A549 (cell line): ENCODE data around the gene KCNQ5. TPM values are rescaled to one million over a fixed set of nuclear protein-coding genes. Genes with fewer than 3 reads are reported as not detected.

ENCODE experiments used
- ATAC-seq, 2 experiments: fragments of 200-7000 bp in 1 of 2; fragments of >200 bp in 1 of 2; cut with Nextera tagmentation in 1 of 2; cut with Tn5 transposase in 1 of 2; 3 replicates each; pipeline versions ENCODE4 v1.8.0 to v1.9.1; 2018 to 2020; ENCODE audit warnings: mild to moderate bottlenecking in 1 of 2, moderate library complexity in 1 of 2
- CTCF ChIA-PET: fragments of 300-600 bp; sonication (Branson Sonifier 250); formaldehyde crosslinking; extraction: SDS; loops from one replicate; lab custom pipeline; 2021; ENCODE audit warnings: antibody characterized with exemption, inconsistent platforms; lab: Yijun Ruan, JAX
- POLR2A ChIA-PET: fragments of 350-600 bp; formaldehyde crosslinking; extraction: SDS; loops from one replicate; lab custom pipeline; 2021; ENCODE audit warnings: antibody characterized with exemption, inconsistent platforms; lab: Yijun Ruan, JAX
- DNase-seq, 2 experiments: peaks; one replicate each; pipeline versions ENCODE4 v3.0.0 to v3.0.0-alpha.2; 2011 to 2016; ENCODE audit warnings: low read depth in 1 of 2, low spot score in 1 of 2
- FAIRE-seq: peaks from 2 replicates; lab custom pipeline; 2011; peaks lifted over from hg19 to GRCh38; lab: Jason Lieb, UNC
- H3K27ac ChIP-seq, 2 experiments: fragments of >200 bp; sonication (Bioruptor Twin); formaldehyde crosslinking; 3 replicates each; pipeline ENCODE4 v1.5.1; 2016 to 2017
- H3K4me1 ChIP-seq: fragments of >200 bp; sonication (Bioruptor Twin); formaldehyde crosslinking; 3 replicates; pipeline ENCODE4 v1.6.1; 2016
- H3K4me2 ChIP-seq: fragments of >200 bp; sonication (Bioruptor Twin); formaldehyde crosslinking; 3 replicates; pipeline ENCODE4 v1.6.1; 2016
- H3K4me3 ChIP-seq: fragments of >200 bp; sonication (Bioruptor Twin); formaldehyde crosslinking; 3 replicates; pipeline ENCODE4 v1.5.1; 2016
- H3K9me3 ChIP-seq: fragments of >200 bp; sonication (Bioruptor Twin); formaldehyde crosslinking; 3 replicates; pipeline ENCODE4 v1.6.1; 2016
- CBX2 ChIP-seq: fragments of 200-600 bp; sonication (generic); IDR thresholded peaks from 2 replicates; pipeline ENCODE4 v1.6.1; 2016; ENCODE audit warnings: low read depth, mild to moderate bottlenecking, borderline replicate concordance
- CEBPB ChIP-seq, 2 experiments: fragments of >200 bp in 1 of 2; sonication (Bioruptor Twin) in 1 of 2; formaldehyde crosslinking in 1 of 2; IDR thresholded peaks; 2 replicates each; pipeline ENCODE4 v1.6.1; 2012 to 2016
- EHF ChIP-seq: fragments of 250-450 bp; sonication (Bioruptor Pico); IDR thresholded peaks from 2 replicates; pipeline ENCODE4 v1.5.0; 2020; ENCODE audit warnings: mild to moderate bottlenecking
- EHMT2 ChIP-seq: fragments of 200-600 bp; sonication (generic); IDR thresholded peaks from 2 replicates; pipeline ENCODE4 v1.6.1; 2016; ENCODE audit warnings: antibody characterized with exemption, low read depth, mild to moderate bottlenecking, moderate library complexity
- EP300 ChIP-seq, 2 experiments: fragments of >200 bp; sonication (Bioruptor Twin); formaldehyde crosslinking; IDR thresholded peaks; 2 replicates in 1 of 2; 3 replicates in 1 of 2; pipeline ENCODE4 v1.6.1; 2016 to 2017
- FOSL2 ChIP-seq, 2 experiments: fragments of 450-650 bp in 1 of 2; fragments of >200 bp in 1 of 2; sonication (Bioruptor Twin) in 1 of 2; formaldehyde crosslinking; IDR thresholded peaks; 2 replicates each; pipeline versions ENCODE4 v1.5.0 to v1.6.1; 2016 to 2020; ENCODE audit warnings: mild to moderate bottlenecking in 1 of 2, moderate library complexity in 1 of 2
- FOXS1 ChIP-seq: fragments of 250-450 bp; sonication (Bioruptor Pico); IDR thresholded peaks from 2 replicates; pipeline ENCODE4 v1.5.0; 2020; ENCODE audit warnings: mild to moderate bottlenecking, moderate library complexity
- GATA3 ChIP-seq: IDR thresholded peaks from 2 replicates; pipeline ENCODE4 v1.6.1; 2012; ENCODE audit warnings: borderline replicate concordance
- HOXB5 ChIP-seq: fragments of 250-450 bp; sonication (Bioruptor Pico); IDR thresholded peaks from 2 replicates; pipeline ENCODE4 v1.5.0; 2020; ENCODE audit warnings: mild to moderate bottlenecking, moderate library complexity
- JUN ChIP-seq, 2 experiments: fragments of >200 bp; sonication (Bioruptor Twin); formaldehyde crosslinking; IDR thresholded peaks; 2 replicates in 1 of 2; 3 replicates in 1 of 2; pipeline ENCODE4 v1.6.1; 2016 to 2017
- JUNB ChIP-seq: fragments of >200 bp; sonication (Bioruptor Twin); formaldehyde crosslinking; IDR thresholded peaks from 2 replicates; pipeline ENCODE4 v1.6.1; 2016
- KDM1A ChIP-seq: fragments of 200-600 bp; sonication (generic); IDR thresholded peaks from 2 replicates; pipeline ENCODE4 v1.6.1; 2016; ENCODE audit warnings: low read depth, mild to moderate bottlenecking
- KDM5A ChIP-seq: fragments of 200-600 bp; sonication (generic); IDR thresholded peaks from 2 replicates; pipeline ENCODE4 v1.6.1; 2016; ENCODE audit warnings: antibody characterized with exemption, mild to moderate bottlenecking
- MAFK ChIP-seq: fragments of 450-650 bp; IDR thresholded peaks from 2 replicates; pipeline ENCODE4 v1.6.1; 2014; ENCODE audit not compliant: partially characterized antibody
- PHF8 ChIP-seq: fragments of 200-600 bp; sonication (generic); IDR thresholded peaks from 2 replicates; pipeline ENCODE4 v1.6.1; 2016; ENCODE audit warnings: low read depth, mild to moderate bottlenecking, antibody characterized with exemption, moderate library complexity, borderline replicate concordance
- RNF2 ChIP-seq: fragments of 200-600 bp; sonication (generic); IDR thresholded peaks from 2 replicates; pipeline ENCODE4 v1.6.1; 2016; ENCODE audit warnings: low read depth, mild to moderate bottlenecking, antibody characterized with exemption, moderate library complexity, borderline replicate concordance
- ZC3H11A ChIP-seq: fragments of 450-650 bp; IDR thresholded peaks from 2 replicates; pipeline ENCODE4 v1.6.1; 2014; ENCODE audit warnings: antibody characterized with exemption, mild to moderate bottlenecking
- ZNF302 ChIP-seq: fragments of 250-450 bp; sonication (Bioruptor Pico); IDR thresholded peaks from 2 replicates; pipeline ENCODE4 v1.9.0; 2021; ENCODE audit warnings: inconsistent platforms, mild to moderate bottlenecking, moderate library complexity
- WGBS: methylation state at CpG from one replicate; pipeline ENCODE4 v1.1.6; 2017; ENCODE audit errors: missing lambda C conversion rate; 5-methylcytosine and 5-hydroxymethylcytosine counted together
- polyA plus RNA-seq, 4 experiments: library from polyadenylated mRNA; depleted of rRNA in 3 of 4; stranded (reverse); fragments of >200 nt; fragmentation: RNase III in 1 of 4; extraction: RNeasy Plus Mini Kit Qiagen cat#74134 plus additional on column Dnase treatment in 1 of 4; gene quantifications; 2 replicates in 3 of 4; 3 replicates in 1 of 4; pipeline ENCODE4 v1.2.3, GENCODE V29; 2011 to 2017
- TF ChIP-seq, protein P1 (sequence below): IDR thresholded peaks from 2 replicates; pipeline ENCODE4 v1.6.1; 2012; ENCODE audit warnings: low read depth, borderline replicate concordance
- TF ChIP-seq, protein P2 (sequence below): fragments of 250-450 bp; sonication (Bioruptor Pico); IDR thresholded peaks from 2 replicates; pipeline ENCODE4 v1.5.0; 2021; ENCODE audit warnings: mild to moderate bottlenecking, moderate library complexity, borderline replicate concordance
- TF ChIP-seq, protein P3 (sequence below): IDR thresholded peaks from 2 replicates; pipeline ENCODE4 v1.6.1; 2012
- TF ChIP-seq, protein P4 (sequence below): fragments of >200 bp; sonication (Bioruptor Twin); formaldehyde crosslinking; IDR thresholded peaks from 2 replicates; pipeline ENCODE4 v1.6.1; 2016

The KCNQ5 gene
- polyA plus RNA-seq, 2 of the 4 experiments (the other 2 are of a cell fraction), result 1.2 to 1.3 TPM

DNA sequence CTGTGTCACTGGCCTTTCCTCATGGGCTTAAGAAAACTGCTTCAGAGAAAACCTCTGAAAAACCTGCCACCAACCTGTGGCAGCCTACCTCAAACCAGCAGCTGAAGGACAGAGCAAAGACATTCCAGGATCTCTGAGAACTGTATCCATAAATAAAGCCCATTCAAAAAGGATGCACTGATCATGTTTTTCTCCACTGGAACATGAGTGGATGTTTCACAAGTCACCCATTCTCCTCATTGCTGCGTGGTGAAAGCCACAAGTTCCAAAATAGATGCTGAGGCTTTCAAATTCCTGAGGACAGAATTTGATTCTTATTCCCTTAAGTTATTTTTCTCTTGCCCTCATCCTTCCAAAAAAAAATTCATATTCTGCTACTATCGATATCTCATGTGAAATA is 322.8 kb downstream of the KCNQ5 start (continued):
- TF ChIP-seq, protein P1, sequence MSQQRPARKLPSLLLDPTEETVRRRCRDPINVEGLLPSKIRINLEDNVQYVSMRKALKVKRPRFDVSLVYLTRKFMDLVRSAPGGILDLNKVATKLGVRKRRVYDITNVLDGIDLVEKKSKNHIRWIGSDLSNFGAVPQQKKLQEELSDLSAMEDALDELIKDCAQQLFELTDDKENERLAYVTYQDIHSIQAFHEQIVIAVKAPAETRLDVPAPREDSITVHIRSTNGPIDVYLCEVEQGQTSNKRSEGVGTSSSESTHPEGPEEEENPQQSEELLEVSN, result no peak
- TF ChIP-seq, protein P2, sequence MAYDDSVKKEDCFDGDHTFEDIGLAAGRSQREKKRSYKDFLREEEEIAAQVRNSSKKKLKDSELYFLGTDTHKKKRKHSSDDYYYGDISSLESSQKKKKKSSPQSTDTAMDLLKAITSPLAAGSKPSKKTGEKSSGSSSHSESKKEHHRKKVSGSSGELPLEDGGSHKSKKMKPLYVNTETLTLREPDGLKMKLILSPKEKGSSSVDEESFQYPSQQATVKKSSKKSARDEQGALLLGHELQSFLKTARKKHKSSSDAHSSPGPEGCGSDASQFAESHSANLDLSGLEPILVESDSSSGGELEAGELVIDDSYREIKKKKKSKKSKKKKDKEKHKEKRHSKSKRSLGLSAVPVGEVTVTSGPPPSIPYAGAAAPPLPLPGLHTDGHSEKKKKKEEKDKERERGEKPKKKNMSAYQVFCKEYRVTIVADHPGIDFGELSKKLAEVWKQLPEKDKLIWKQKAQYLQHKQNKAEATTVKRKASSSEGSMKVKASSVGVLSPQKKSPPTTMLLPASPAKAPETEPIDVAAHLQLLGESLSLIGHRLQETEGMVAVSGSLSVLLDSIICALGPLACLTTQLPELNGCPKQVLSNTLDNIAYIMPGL (CRISPR knock-in tag), result no peak
- TF ChIP-seq, protein P3, sequence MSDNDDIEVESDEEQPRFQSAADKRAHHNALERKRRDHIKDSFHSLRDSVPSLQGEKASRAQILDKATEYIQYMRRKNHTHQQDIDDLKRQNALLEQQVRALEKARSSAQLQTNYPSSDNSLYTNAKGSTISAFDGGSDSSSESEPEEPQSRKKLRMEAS, result no peak

DNA sequence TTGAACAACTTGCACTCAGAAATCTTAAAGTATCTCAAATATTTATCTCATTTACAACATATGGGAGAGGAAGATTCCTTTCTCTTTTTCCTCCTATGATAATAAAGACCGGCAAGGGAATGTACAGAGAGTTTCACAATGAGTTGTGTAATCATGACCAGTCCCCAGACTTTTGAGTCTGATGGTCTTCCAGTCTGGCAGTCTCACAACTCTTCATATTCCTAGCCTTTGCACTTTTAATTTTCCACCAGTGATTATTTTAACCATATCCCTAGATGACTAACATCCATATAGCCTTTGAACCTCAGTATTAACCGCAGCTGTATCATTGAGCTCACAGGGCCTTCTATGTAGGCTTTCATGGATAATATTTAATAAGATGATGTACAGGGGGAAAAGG is 324.9 kb downstream of the KCNQ5 start:
- Histone ChIP-seq H3K9me3 (no peaks in the 10 kb centered on the region; the same call in 2 of the 3 replicates), H3K4me2 (peak overlapping the region; percentile 50), H3K4me1 (peaks cover 45% of the 10 kb centered on the region), H3K4me3 (no peak overlapping the region), H3K27ac (peak overlapping the region; percentile 42 to 44; a peak in 2 of 6 replicates)
- CTCF ChIA-PET, result no interaction called here
- POLR2A ChIA-PET, result no interaction called here
- peak in 1 of 2 experiments; percentile 18 for DNase-seq
- ATAC-seq, result peak in 1 of 2 experiments; percentile 55; a peak in 3 of 6 replicates
- WGBS, result 25% methylated on average over 2 of the region's 2 CpGs
- TF ChIP-seq EHF (CRISPR knock-in tag), result no peak
- peak; percentile 16; the same call in 1 of the 2 replicates for TF ChIP-seq GATA3
- no peak for TF ChIP-seq CBX2
- no peak for TF ChIP-seq ZC3H11A
- peak; percentile 22; the same call in 1 of the 2 replicates for TF ChIP-seq FOSL2 (IDR thresholded peaks at IDR 0.05)
- TF ChIP-seq FOSL2 (CRISPR knock-in tag; IDR thresholded peaks at IDR 0.05), result no peak
- no peak for TF ChIP-seq ZNF302
- TF ChIP-seq JUN (IDR thresholded peaks at IDR 0.05), result no peak
- no peak for TF ChIP-seq HOXB5
- TF ChIP-seq, protein P4, sequence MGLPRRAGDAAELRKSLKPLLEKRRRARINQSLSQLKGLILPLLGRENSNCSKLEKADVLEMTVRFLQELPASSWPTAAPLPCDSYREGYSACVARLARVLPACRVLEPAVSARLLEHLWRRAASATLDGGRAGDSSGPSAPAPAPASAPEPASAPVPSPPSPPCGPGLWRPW, result peak; percentile 44; the same call in 1 of the 2 replicates
- TF ChIP-seq JUNB, result no peak
- 0 out of 5 replicates have a peak, but pooled peaks have one; percentile 12 to 30 for TF ChIP-seq EP300 (IDR thresholded peaks at IDR 0.05)
- peak; percentile 71; a peak in 3 of 4 replicates for TF ChIP-seq CEBPB (IDR thresholded peaks at IDR 0.05)
- TF ChIP-seq PHF8, result no peak
- TF ChIP-seq KDM1A, result no peak
- no peak for FAIRE-seq

DNA sequence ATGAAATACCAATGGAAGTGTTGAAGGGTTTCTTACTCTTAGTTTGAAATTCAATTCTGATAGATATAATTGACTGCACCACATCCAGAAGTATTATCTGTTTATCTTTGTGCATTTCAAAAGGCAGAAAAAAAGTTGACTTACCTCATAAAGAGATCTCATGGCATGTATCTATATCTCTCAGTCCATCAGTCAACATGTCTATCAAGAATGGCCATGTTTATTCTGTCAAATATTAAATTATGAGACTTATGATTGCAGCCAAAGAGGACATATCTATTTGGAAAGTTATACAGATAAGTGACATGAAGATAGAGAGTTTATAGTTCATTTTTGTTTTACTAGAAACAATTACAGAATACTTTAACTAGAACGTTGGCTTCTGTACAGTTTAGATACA is 325.7 kb downstream of the KCNQ5 start:
- H3K4me1 ChIP-seq, result peaks cover 48% of the 10 kb centered on the region
- H3K4me3 ChIP-seq, result no peak overlapping the region
- H3K4me2 ChIP-seq, result peak overlapping the region; percentile 50; the same call in 2 of the 3 replicates
- ChIA-PET POLR2A (no interaction called here), CTCF (no interaction called here)
- DNase-seq (no peak), ATAC-seq (no peak), FAIRE-seq (no peak)
- peak overlapping the region; percentile 44 to 61; a peak in 4 of 6 replicates for H3K27ac ChIP-seq
- WGBS, result 14% methylated on average over 1 of the region's 1 CpG
- peak; percentile 71 for TF ChIP-seq GATA3
- no peak for TF ChIP-seq EHMT2
- no peaks in the 10 kb centered on the region; the same call in 2 of the 3 replicates for H3K9me3 ChIP-seq

DNA sequence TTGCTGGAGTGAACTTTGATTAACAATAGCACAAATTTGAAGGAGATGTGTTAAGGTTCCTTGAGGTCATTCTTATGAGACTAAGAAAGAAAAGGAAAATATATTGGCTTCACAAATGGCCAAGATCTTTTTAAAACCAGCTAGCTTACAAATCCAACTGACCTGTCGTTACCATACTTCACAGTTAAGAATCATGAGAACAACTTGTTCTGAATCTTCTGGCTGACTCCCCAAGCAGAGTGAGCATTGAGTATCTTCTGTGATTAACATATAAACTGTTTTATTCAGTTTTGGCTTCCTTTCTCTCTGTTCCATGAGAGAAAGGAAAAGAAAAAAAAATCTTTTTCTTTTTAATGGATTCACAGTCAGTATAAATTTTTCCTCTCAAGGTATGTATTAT is 326.3 kb downstream of the KCNQ5 start:
- ChIA-PET CTCF (no interaction called here), POLR2A (no interaction called here)
- H3K4me3 ChIP-seq, result no peak overlapping the region
- no peak for ATAC-seq
- H3K4me2 ChIP-seq, result no peak overlapping the region; the same call in 2 of the 3 replicates
- peaks cover 54% of the 10 kb centered on the region for H3K4me1 ChIP-seq
- DNase-seq, result no peak
- WGBS, result 86% methylated on average over 1 of the region's 1 CpG
- H3K27ac ChIP-seq, result peak overlapping the region; percentile 40 to 52; a peak in 2 of 6 replicates
- TF ChIP-seq MAFK (no peak), HOXB5 (no peak), FOXS1 (CRISPR knock-in tag) (no peak), ZNF302 (no peak), RNF2 (no peak), JUN (IDR thresholded peaks at IDR 0.05) (no peak), KDM5A (no peak)
- H3K9me3 ChIP-seq, result no peaks in the 10 kb centered on the region; the same call in 2 of the 3 replicates
- no peak for FAIRE-seq
